Activated naive CD8-positive, alpha-beta T cell treated with anti-CD3 and anti-CD28 coated beads, Interleukin-2, amount 50 U/mL, for 16 hours (primary cell): ENCODE results near the gene PLEKHM1.
A peak's percentile ranks its signal among the peaks of the same experiment; 100 is the strongest.
"Not testable (repeated sequence)": the region's sequence is repeated elsewhere in the genome, so short reads cannot be mapped to it uniquely, and the experiment has no call there.

Source experiments
- DNase-seq: peaks from one replicate; pipeline ENCODE4 v3.0.0-alpha.2; 2020; ENCODE audit warnings: low read depth, low spot score

The PLEKHM1 gene

DNA sequence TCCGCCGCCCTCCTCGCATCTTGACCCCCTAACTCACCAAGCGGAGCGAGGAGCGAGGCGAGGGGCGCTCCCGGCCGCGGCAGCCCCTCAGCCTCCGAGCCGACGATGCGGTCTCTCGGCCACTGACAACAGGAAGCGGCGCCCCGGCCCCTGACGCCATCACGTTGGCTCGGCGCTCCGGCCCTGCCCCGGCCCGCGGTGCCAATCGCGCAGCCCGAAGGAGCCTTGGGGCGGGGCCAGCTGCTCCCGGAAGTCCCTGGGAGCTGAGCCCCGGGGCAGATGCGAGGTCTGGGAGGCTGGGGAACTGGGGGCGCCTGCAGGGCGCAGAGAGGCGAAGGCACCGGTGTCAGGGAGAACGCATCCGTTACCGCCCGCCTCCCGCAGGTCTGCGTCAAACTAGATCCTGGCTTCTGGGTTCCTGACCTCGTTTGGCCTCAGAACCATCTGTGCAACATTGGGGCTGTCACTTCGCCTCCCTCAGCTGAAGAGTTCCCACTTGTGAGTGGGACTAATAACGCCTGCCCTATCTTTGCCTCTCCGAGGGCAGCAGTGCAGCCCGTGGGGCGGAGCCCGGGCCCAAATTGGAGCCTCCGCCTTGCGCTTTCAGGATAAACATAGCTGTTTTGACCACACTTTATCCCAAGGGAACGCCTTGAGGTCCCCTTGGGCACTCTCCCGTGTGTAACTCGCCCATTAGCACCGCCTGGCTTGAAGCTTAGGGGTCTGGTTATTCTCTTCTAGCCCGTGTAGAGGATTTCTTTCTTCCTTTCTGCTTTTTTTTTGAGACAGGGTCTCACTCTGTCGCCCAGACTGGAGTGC, at the start of gene PLEKHM1:
PLEKHM1 (minus strand) TSS at position 107 of the 819 bp plus-strand sequence. CDS start 8,237 bp downstream, outside the sequence.
- DNase-seq, result peak; percentile 55

DNA sequence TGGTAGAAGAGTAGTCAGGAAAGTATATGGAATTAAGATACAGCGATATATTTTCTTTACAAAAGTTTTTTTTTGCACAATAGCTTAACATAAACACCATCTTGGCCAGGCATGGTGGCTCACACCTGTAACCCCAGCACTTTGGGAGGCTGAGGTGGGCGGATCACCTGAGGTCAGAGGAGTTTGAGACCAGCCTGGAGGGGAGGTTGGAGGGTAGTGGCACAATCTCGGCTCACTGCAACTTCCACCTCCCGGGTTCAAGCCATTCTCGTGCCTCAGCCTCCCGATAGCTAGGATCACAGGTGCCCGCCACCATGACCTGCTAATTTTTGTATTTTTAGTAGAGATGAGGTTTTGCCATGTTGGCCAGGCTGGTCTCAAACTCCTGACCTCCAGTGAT, 47.6 kb upstream of the PLEKHM1 start:
- DNase-seq, result not testable (repeated sequence)

DNA sequence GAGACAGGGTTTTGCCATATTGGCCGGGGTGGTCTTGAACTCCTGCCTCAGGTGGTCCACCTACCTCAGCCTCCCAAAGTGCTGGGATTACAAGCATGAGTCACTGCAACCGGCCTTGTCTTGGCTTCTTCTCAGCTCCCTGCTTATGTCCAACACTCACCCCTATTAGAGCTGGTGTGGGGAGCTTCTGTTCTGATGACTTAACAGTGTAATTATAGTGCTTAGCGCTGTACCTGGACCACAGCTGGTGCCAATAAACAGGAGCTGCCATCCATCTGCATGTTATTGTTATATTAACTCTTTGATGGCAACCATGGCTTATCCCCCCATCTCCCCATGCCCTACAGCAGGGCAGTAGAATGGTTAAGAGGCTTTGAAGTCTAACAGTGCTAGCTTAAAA, 15.6 kb upstream of the PLEKHM1 start:
- DNase-seq, result not testable (repeated sequence)

DNA sequence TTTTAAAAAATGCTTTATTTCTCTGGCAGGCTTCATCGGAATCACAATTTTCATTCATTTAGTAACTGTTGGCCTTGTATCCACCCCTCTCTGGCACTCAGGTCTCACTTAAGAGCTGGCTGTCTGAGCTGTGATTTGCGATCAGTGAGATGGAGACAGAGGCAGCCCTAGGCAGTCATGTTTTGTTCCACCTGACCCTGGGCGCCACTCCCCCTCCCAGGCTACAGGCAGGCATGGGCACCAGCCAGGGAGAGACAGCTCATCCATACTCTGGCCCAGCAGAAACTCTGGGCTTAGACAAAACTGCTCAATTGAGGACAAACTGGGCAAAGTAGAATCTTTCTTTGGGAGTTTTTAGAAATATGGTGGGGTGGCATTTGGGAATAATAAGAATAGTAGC, 14.7 kb upstream of the PLEKHM1 start:
- DNase-seq, result not testable (repeated sequence)

DNA sequence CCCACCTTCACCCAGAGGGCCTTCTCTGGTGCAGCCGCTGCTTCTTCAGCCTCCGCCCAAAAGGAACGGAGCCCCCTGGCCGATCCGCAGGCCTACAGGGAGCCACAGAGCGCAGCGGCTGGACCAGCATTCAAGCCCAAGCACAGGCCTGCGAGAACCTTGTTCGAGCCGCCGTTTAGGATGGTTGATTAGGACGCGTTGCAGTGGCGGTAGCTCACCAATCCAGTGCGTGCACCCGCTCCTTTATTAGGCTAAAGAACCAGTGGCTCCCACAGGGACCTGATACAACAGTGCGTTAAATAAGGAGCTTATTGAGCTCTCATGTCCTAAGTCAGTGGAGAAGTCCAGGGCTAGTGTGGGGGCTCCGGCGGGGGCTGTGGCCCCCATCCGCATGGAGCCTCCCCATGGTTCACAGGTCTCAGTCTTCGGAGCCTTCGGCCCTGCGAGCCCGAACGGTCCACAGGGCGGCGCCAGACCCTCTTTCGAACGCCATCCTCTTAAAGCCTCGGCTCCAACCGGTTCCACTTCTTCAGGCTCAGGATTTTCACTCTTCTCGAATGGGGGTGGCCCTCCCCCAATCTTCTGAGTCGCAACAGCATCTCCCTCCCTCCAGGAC, 10.7 kb upstream of the PLEKHM1 start:
- not testable (repeated sequence) for DNase-seq

DNA sequence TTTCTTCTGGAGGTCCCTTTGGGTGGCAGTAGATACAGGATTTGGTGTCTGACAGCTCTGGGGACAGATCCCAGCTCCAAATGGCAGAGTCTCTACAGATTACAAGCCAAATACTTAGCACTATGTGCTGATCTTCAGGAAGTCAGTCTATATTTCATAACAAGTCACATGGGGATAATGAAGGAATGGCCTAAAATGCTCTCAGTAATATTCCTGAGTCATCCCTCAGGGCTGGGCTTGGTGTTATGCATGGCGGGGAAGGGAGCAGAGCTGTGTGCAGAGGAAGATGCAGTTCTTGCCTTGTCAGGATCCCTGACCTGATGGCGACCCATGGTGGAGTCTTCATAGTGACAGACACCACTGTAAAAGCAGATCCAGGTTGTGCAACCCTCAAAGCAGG, 10.0 kb upstream of the PLEKHM1 start:
- DNase-seq, result not testable (repeated sequence)

DNA sequence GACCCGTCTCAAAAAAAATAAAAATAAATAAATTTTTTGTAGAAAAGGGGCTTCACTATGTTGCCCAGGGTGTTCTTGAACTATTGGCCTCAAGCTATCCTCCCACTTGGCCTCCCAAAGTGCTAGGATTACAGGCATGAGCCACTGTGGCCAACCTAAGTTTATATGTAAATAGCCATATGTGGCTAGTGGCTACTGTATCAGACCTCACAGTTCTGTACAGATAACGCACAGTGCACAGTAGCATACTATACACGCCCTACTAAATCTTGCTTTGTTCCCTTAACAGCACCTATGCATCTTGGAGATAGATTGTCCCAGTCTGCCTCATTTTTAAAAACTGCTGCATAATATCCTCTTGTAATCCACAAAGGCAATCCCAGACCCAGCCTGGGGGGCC, 8.7 kb upstream of the PLEKHM1 start:
- not testable (repeated sequence) for DNase-seq

DNA sequence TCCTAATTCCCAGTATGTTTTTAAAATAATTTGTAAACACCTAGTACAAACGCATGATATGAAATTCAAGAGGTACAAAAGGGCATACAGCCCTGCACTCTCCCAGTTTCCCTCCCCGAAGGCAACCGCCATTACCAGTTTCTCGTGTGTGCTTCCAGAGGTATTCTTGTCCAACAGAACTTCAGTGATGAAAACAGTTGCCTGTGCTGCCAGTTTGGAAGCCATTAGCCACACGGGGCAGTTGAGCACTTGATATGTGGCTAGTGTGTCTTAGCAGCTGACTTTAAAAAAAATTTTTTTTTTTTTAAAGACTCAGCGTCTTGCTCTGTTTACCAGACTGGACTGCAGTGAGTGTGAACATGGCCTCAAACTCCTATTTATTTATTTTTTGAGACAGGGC, 7.9 kb upstream of the PLEKHM1 start:
- DNase-seq, result not testable (repeated sequence)

DNA sequence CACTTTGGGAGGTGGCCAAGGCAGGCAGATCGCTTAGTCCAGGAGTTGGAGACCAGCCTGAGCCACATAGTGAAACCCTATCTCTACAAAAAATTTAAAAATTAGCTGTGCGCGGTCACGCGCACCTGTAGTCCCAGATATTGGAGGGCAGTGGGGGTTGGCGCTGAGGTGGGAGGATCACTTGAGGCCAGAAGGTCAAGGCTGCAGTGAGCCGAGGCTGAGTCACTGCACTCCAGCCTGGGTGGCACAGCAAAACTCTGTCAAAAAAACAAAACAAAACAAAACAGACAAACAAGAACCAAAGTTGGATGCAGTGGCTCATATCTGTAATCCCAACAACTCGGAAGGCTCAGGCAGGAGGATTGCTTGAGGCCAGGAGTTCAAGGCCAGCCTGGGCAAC, 6.9 kb upstream of the PLEKHM1 start:
- DNase-seq, result not testable (repeated sequence)

DNA sequence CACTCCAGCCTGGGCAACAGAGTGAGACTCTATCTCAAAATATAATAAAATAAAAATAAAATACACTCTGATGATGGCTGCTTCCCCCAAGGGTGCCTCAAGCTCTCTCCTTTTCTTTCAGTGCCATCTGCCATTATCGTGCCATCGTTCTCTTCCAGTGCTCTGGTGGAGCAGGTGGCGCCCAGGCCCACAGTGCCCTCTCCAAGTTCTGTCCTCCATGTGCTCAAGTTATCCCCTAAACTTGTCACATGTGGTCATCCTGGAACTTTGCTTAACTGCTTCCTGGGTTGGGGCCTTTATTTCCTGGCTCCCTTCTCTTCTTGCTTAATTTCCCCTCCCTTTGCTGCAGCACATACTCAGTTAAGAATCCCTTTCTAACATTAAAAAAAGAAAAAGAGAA, 6.0 kb upstream of the PLEKHM1 start:
- DNase-seq, result not testable (repeated sequence)

DNA sequence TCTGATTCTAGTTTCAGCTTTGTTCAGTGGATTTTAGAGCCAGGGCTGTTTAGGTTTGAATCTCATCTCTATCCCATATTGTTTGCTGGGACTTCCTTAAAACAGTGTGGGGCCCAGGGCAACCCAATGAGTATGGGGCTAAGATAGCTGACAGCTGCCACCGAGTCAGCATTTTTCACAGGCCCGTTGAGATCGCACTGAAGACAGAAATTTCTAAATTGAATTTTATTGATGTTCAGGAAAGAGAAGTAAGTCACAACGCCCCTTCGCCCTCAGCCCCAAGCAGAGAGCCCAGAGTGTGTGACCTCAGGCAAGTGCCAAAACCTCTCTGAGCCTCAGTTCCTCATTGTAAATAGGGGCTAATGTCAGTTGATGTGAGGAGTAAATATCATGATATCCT, 4.0 kb upstream of the PLEKHM1 start:
- DNase-seq, result not testable (repeated sequence)

DNA sequence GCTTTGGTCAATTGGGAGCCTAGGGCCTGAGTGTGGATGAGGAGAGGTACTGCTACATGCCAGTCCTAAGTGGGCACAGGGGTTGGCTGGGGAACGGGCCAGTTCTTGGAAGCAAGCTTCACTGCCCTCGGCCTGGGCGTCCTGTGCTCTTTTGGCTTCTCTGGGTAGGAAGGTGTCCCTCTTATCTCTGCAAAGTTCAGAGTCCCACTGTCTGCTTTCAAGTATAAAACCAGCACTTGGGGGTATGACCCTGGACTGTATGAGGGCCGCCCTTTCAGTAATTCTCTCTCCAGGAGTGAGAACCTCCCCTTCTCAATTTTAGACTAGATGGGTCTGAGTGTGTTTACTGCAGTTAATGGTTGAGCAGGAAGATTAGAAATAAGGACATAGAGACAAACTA, 1.6 kb upstream of the PLEKHM1 start:
- not testable (repeated sequence) for DNase-seq

DNA sequence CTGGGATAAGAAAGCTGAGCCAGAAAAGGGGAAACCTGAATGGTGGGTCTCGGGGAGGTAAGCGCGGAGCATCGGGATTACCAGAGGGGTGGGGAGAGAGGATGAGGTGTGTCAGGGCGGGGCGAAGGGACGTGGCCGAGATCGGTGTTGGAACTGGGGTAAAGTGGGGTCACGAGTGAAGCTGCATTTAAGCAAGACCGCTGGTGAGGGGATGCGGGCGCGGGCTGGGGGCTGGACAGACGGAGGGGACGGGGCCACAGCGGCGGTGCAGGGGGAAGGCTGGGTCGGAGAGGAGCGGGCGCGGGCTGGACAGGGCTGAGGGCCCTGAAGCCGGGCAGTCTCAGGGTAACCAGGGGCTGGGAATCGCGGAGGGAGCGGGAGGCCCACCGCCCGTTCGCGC, 323 bp downstream of the PLEKHM1 start:
- not testable (repeated sequence) for DNase-seq

DNA sequence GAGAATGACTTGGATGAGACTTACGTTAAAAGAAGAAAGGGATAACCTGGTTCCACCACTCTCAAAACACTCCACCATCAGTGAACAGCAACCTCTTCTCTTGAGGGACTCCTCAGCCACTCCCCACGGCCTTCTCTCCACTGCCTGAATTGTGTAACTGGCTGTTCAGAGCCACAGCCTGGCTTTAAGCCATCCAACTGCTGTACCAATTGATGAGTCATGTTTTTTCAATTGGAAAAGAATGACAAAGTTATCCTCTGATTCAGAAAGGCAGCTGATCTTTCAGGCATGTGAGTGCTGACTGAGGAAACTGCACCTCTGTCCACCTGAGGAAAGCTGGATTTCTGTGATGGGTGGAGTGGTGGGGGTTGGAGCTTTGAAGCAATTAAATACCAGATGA, 2.8 kb downstream of the PLEKHM1 start:
- DNase-seq, result not testable (repeated sequence)

DNA sequence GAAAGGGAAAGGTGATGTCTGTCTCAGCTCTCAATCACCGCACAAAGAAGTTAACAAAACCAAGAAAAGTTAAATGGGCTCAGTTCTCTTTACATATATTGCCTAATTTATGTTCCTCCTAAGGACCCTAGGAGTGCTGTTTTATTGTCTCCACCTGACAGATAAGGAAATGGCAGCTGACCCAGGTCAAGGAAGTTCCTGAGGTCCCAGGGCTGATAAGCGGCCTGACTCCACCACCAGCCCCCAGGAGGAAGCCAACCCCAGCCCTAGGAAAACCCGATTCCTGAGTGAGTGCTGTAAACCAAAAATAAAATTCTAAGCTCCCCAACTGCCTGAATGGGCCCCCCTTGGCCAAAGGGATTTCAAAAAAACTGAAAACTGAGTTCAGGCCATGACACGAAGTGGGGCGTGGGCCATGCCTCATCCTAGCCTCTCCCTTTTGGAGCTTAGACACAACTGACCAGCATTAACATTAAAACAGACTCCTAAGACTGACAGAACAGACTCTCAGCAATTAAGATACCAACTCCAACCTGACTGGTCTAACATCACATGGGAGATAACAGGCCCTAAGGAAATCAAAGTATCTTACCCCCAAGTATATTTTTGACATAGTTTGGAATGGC, 6.8 kb downstream of the PLEKHM1 start:
- not testable (repeated sequence) for DNase-seq

DNA sequence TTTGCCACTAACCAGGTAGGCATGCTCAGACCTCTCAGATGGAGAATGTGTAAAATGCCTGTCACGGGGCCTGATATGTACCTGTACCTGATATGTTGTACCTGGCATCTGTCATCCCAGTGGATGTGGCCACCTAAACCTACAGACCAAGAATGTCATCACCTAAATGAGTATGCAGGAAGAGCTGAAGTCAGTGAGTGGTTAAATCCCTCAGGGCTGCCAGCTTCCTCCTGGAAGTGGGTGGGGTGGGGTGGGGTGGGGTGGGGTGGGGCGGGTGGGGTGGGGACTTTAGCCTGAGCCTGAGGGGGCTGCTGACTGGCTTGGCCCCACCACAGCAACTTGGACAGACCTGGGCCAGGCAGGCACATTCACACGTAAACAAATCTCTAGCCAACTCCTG, 7.3 kb downstream of the PLEKHM1 start:
- DNase-seq, result not testable (repeated sequence)

DNA sequence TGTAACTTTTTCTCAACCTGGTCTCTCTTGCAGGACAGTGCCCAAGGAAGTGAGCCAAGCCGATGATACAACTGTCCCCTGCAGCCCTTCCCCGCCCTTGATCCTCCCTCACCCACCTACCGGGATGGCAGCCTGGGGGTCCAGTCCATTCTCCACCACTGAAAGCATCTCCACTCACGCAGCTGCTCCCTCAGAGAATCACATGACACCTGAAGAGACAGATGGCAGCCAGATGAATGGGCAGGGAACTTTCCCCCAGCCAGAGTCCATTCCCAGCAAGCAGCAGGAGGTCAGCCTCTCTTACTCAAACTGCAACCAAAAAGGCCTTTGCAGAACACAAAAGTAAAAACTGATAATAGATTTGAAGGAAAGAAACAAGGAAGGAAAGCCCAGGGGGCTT, 8.2 kb downstream of the PLEKHM1 start:
- not testable (repeated sequence) for DNase-seq

DNA sequence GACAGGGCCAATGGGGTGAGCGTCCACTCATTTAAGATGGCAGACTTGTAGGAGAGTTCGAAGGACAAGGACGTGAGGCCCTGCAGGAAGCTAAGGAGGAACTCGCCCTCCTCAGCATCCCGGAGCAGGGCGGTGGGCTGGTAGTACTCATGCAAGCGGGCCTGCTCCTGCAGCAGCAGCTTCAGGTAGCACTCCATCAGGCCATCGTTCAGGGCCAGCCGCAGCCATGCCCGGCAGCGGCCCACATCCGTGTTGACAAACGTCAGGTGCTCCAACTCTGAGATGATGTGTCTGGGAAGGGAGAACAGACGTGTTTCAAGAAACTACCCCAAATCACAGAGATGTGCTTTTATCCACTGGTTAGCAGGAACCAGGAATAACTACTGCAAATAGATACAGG, 15.1 kb downstream of the PLEKHM1 start:
- DNase-seq, result not testable (repeated sequence)

DNA sequence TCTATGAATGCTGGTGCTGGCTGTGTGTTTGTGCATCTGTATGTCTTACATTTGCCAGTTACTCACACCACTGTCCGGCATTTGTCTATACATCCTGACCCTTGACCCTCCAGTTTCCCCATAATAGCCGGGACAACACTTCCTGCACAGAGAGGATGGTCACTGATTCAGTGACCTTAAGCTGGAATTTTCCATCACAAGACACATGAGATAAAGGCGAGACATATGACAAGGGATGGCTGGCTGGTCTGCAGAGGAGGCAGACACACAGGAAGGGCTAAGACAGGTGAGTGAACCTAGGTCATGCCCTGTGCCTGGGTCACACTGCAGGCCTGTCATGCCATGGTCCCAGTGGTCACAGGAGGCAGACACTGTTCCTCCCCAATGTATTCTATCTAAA, 18.3 kb downstream of the PLEKHM1 start:
- DNase-seq, result not testable (repeated sequence)

DNA sequence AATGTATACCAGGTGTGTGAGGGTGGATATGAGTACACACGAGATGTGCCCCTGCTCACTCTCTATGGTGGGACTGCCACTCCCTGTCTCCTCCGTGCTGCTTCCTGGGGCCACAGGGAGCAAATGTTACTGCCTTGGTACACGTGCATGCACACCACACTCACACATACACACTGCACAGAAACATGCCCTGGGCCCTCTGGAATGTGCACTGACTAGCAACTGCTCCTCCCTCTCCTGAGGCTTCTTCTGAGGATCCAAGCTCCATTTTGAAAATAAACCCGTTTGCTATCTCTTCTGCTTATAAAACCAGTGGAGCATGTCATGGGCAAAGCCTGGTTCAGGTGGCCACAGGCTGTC, 21.3 kb downstream of the PLEKHM1 start:
- not testable (repeated sequence) for DNase-seq

DNA sequence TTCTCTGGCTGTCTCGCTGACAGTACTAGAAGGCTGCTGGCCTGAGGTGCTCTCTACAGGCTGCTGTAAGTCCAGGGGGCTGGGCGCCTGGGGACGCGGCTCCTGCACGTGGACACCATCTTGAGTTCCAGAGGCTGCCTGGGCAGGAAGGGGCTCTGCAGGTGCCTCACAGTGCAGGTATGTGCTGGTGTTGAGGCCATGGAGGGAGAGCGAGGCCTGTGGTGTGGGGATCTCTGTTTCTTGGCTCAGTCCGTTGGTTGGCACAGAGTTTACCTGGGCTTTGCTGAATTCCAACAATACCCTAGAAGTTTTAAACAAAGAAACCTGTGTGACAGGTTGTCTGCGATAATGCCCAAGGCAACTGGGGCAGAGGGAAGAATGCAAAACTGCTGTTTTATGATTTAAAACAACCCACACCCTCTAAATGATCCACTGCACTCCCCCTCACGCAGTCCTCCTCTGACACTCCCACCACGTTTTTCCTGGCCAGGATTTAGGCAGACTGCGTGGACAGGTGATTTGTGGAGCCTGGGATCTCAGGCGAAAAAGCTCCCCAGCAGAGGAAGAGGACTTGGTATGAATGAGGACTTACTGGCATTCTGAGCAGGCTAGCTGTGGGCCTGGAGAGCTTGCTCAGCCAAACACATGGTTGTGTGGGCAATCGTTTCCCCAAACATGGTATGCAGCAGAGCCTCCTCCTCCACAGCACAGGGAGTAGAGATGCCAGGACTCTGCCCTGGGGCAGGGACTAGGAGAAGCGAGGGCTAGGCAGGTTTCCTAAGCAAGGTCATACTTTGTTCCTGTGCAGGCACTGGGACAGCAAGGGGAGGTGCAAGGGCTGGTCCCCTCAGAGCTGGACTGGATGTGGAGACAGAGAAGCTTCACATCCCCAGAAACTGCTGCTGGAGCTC, 22.0 kb downstream of the PLEKHM1 start:
- not testable (repeated sequence) for DNase-seq
